ENCODE results near the gene PDCD5.
"Not testable (repeated sequence)": the region's sequence is repeated elsewhere in the genome, so short reads cannot be mapped to it uniquely, and the experiment has no call there.

The PDCD5 gene, protein sequence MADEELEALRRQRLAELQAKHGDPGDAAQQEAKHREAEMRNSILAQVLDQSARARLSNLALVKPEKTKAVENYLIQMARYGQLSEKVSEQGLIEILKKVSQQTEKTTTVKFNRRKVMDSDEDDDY

DNA sequence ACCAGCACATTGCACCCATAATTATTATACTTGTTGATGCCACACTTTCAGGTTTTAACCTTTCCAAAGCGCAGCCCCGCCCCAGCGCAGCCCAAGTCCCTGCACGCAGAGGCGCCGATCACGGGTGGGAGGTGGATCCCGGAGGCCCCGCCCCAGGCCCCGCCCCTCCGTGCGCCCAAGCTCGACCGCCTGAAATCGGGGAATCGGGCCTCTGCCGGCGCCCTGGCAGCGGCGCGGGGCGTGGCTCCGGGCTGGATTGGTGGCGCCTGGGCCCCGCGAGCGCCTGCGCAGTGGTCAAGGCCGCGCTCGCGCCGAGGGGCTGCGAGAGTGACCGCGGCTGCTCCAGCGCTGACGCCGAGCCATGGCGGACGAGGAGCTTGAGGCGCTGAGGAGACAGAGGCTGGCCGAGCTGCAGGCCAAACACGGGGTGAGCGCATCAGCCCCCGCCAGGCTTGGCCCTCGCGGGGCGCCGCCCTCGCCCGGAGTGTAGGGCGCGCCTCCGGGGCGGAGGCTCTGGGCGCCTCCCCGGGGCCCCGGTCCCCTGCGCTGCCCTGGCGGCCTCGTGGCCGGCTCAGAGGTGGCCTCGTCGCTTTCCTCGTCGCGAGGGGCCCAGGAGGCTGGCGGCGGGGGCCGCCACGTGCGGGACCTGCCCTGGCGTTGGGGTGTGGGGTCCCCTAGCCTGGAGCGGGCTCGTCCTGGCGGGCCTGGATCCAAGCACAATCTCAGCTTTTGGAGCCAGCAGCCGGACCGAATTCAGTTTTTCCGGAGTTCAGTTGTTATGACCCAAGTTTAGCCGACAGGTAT, at the start of gene PDCD5:
Gene PDCD5, plus strand, starts transcription at position 290 of the 804 bp plus-strand sequence. Its CDS starts 72 bp downstream, at position 362.
- DNase-seq: peak; percentile 93

DNA sequence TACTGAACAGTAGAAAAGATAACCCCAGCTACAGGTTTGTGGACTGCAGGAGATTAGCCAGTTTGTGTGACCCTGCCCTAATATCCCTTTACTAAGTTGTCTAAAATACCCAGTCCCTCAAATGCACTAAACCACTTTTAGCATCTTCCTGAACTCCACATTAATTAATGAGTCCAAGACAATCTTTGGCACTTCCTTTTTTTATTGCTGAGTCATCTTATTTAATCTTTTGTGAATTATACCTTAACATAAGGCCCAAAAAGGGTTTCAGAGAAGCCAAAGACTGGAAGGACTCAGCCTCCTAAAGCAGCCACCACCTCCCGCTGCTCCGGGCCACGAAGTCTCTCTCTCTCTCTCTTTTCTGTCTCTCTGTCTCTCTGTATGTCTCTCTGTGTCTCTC, 48.8 kb upstream of the PDCD5 start:
- DNase-seq: no peak

DNA sequence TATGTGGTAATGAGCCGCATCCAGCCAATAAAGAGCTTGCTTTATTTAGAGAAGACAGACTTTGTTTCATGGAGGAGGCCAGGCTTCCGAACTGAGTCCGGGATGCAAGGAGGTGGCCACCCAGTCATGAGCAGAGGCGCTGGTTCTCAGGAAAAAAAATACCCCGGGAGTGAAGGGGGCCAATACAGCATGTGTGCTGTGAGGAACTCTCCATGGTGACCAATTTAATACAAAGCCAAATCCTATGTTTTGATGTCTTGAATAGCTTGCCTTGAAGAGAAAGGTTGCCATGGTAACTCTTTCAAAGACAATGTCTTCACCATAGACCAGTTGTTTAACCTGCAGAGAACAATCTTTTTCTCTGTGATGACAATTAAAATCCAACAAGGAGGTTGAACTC, 43.4 kb upstream of the PDCD5 start:
- DNase-seq: no peak

DNA sequence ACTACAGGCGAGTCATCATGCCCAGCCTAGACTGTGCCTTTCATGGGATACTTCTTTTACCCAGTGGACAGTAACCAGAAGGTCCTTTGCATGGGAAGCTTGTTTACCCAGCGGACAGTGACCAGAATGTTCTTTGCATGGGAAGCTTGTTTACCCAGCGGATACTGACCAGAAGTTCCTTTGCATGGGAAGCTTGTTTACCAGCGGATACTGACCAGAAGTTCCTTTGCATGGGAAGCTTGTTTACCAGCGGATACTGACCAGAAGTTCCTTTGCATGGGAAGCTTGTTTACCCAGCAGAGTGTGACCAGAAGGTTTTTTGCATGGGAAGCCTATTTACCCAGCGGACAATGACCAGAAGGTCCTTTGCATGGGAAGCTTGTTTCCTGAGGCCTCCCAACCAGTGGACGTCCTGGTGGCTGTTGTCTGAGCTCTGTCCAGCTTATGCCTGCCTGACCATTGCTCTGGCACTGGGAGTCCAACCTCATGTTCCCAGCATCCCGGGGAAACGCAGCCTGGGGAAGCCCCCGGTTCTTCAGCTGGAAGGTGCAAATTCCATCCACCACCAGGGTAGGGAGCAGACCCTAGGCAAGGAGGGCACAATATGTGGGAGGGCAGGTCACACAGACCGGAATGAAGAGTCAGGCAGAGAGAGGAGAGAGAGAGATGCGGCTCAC, 41.6 kb upstream of the PDCD5 start:
- no peak for DNase-seq

GRCh38 chr19:32540621-32541020, 40.4 kb upstream of the PDCD5 start:
- no peak for DNase-seq

GRCh38 chr19:32541376-32541775, 39.6 kb upstream of the PDCD5 start:
- not testable (repeated sequence) for DNase-seq

DNA sequence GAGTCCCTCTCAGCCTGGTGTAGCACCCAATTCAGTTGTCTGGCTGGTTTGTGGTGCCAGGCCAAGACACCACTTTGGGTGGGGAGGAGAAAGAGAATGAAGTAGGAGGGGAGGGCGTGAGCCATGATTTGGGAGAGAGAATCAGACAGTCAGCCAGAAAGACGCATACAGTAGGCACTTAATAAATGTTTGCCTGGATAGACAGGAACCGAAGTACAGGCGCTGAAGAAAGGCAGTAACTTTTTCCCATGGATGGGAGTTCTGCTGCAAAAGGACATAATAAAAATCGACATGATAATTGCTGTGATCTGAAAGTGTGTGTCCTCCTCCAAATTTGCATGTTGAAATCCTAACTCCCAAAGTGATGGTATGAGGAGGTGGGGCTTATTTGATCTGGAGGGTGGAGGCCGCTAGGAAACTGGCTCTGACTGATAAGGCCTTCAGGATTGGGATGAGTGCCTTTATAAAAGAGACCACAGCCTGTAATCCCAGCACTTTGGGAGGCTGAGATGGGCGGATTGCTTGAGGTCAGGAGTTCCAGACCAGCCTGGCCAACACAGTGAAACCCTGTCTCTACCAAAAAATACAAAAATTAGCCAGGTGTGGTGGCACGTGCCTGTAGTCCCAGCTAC, 38.4 kb upstream of the PDCD5 start:
- no peak for DNase-seq

- DNase-seq: no peak
Measured at GRCh38 chr19:32543115-32543900, 37.7 kb upstream of the PDCD5 start.

DNA sequence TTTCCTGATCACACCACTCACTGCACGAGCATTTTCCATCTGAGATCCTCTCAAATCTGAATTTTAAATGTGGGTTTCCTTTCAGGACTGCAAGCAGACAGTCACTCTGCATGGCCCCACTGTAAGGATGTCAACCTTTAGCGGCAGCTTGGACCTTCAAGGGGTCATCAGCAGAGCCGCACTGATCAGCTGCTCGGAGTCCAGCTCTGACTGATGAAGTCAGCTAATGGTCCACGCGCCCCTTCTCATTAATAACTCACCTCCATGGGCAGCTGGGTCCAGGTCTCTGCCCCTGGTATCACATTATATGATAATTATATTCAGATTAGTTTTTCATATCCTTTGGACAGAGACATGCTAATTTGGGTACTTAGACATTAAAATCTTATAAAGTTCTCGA, 36.1 kb upstream of the PDCD5 start:
- DNase-seq: no peak

GRCh38 chr19:32550666-32551065, 30.3 kb upstream of the PDCD5 start:
- DNase-seq: no peak

GRCh38 chr19:32555786-32556185, 25.2 kb upstream of the PDCD5 start:
- DNase-seq: no peak

GRCh38 chr19:32558607-32559228, 22.3 kb upstream of the PDCD5 start:
- no peak for DNase-seq

GRCh38 chr19:32563761-32564160, 17.2 kb upstream of the PDCD5 start:
- DNase-seq: no peak

DNA sequence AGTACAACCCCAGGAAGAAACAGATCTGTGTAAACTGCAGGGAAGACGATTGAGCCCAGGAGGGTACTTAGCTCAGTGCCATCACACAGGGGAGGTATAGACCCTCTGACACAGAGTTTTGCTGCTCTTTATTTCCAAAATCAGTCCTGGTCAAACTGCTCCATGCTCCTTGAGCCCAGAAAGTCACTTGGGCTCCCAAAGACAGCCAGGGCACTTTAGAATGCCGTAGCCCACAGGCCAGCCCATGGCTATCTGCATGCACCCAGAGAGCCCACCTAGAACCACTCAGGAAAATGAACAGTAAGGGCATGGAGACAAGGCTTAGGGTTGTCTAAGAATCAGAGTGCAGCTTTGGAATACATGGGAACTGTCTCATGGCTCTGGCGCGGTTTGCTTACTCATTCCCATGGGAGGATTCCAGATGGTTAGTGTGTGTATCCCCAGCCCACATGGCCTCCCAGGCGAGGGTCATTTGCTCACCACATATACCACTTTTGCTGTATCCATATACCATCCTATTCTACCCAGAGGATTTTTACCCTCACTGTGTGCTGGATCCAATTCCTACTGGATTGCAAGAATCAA, 14.7 kb upstream of the PDCD5 start:
- DNase-seq: no peak

DNA sequence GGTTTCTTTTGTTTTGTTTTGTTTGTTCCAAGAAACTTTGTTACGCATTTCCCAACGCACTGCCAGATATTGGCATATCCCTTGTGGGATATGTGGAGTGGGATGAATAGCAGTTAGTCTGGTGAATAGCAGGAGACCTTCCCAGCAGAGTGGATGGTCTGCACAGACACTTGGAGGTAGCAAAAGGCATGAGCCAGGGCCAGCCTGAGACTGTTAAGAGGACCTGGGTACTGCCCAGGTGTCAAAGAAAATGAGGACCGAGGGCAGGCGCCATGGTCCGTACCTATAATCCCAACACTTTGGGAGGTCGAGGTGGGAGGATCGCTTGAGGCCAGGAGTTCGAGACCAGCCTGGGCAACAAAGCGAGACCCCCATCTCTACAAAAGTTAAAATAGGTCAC, 13.5 kb upstream of the PDCD5 start:
- no peak for DNase-seq

- DNase-seq: peak; percentile 15
Measured at GRCh38 chr19:32570081-32570785, 10.8 kb upstream of the PDCD5 start.

DNA sequence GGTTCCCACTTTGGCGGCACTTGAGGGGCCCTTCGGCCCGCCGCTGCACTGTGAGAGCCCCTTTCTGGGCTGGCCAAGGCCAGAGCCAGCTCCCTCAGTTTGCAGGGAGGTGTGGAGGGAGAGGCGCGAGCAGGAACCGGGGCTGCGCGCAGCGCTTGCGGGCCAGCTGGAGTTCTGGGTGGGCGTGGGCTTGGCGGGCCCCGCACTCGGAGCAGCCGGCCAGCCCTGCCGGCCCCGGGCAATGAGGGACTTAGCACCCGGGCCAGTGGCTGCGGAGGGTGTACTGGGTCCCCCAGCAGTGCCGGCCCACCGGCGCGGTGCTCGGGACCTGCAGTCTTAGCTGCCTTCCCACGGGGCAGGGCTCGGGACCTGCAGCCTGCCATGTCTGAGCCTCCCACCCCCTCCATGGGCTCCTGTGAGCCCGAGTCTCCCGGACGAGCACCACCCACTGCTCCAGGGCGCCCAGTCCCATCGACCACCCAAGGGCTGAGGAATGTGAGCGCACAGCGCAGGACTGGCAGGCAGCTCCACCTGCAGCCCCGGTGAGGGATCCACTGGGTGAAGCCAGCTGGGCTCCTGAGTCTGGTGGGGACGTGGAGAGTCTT, 9.4 kb upstream of the PDCD5 start:
- DNase-seq: not testable (repeated sequence)

DNA sequence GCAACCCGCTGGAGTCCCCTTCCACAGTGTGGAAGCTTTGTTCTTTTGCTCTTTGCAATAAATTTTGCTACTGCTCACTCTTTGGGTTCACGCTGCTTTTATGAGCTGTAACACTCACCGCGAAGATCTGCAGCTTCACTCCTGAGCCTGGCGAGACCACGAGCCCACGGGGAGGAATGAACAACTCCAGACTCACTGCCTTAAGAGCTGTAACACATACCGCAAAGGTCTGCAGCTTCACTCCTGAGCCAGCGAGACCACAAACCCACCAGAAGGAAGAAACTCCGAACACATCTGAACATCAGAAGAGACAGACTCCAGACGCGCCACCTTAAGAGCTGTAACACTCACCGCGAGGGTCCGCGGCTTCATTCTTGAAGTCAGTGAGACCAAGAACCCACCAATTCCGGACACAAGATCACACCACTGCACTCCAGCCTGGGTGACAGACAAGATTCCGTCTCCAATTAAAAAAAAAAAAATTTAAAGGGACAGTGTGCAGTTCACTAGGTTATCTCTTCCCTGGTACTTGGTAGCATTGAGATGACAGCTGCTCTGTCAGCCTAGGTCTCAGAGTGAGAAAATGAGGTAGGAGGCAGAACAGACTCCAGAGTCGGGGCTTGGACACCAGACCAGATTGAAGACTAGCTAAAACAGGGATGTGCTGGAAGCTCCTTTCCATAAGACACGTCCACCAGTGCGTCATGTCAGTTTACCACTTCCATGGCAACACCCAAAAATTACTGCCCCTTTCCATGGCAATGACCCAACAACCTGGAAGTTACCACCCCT, 8.1 kb upstream of the PDCD5 start:
- DNase-seq: not testable (repeated sequence)

- DNase-seq: no peak
Measured at GRCh38 chr19:32573492-32573794, 7.5 kb upstream of the PDCD5 start.

DNA sequence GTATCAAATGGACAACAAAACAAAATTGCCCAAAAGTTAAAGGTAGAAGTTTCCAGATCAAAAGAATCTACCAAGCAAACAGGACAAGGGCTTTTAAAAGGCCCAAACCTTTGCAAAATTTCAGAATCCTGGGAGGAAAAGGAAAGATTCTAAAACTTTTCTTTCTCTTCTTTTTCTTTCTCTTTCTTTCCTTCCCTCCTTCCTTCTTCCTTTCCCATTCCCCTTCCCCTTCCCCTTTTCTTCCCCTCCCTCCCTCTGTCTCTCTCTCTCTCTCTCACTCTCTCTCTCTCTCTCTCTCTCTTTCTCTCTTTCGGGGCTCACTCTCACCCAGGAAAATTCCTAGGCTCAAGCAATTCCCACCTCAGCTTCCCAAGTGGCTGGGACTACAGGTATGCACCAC, 4.2 kb upstream of the PDCD5 start:
- DNase-seq: no peak

All from NK-92 treated with Interleukin-12 subunit alpha and Interleukin-12 subunit beta, amount 100 ng/mL, for 24 hours (cell line).